Measurements from ENCODE around the gene VPS8.

Gene VPS8

GRCh38 chr3:184912163-184912562, 100.2 kb downstream of the VPS8 start:
- in situ Hi-C loops (cut with HindIII; ENCODE audit: low sequenced_read_pairs), result no loop called here
- no peak overlapping the region for H3K4me3 ChIP-seq (ENCODE audit: low read depth, low read length)
- no peak for DNase-seq (ENCODE audit: low read depth)
- TF ChIP-seq, protein P1, sequence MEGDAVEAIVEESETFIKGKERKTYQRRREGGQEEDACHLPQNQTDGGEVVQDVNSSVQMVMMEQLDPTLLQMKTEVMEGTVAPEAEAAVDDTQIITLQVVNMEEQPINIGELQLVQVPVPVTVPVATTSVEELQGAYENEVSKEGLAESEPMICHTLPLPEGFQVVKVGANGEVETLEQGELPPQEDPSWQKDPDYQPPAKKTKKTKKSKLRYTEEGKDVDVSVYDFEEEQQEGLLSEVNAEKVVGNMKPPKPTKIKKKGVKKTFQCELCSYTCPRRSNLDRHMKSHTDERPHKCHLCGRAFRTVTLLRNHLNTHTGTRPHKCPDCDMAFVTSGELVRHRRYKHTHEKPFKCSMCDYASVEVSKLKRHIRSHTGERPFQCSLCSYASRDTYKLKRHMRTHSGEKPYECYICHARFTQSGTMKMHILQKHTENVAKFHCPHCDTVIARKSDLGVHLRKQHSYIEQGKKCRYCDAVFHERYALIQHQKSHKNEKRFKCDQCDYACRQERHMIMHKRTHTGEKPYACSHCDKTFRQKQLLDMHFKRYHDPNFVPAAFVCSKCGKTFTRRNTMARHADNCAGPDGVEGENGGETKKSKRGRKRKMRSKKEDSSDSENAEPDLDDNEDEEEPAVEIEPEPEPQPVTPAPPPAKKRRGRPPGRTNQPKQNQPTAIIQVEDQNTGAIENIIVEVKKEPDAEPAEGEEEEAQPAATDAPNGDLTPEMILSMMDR (IDR thresholded peaks at IDR 0.05; ENCODE audit: low read depth, low read length, missing control alignments), result no peak

DNA sequence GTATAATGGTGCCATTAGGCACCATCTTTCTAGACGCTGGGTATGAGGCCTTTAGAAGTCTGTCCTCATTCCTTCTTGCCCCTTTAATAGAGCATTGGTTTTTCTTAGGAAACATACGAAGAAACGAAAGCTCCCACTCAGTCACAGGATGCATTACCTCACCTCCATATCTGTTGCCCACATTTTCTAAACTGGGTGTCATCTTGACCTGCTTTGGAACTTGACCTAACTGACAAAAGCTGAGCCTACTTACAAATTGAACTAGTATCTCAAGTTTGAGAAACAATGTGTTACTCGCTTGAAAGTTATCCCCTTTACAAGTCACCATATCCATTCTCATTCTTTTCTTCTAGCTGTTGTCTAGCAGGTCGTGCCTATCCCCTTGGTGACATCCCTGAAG, 102.7 kb downstream of the VPS8 start:
- DNase-seq (ENCODE audit: low read depth), result no peak
- H3K4me3 ChIP-seq (ENCODE audit: low read depth, low read length), result no peak overlapping the region
- in situ Hi-C loops (cut with HindIII; ENCODE audit: low sequenced_read_pairs), result no loop called here
- TF ChIP-seq, protein P1 (IDR thresholded peaks at IDR 0.05; ENCODE audit: low read depth, low read length, missing control alignments), result no peak

DNA sequence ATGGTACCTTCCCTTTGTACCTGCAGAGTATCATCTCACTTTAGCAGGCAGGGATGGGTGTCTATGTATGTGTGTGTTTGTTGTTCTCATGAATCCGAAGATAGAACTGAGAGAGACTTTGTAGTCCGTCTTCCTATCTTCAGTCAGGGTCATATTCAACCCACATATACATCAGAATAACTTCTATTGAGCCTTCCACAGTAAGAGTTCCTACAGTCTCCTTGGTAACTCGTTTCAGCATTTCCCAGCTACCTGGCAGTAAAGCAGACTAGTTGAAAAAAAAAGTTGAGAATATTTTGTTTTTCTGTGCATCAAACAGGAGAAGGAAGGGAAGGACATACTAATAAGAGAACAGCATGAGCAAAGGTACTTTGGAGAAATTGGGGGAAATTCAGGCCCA, 106.8 kb downstream of the VPS8 start:
- TF ChIP-seq, protein P1 (IDR thresholded peaks at IDR 0.05; ENCODE audit: low read depth, low read length, missing control alignments), result no peak
- no peak for DNase-seq (ENCODE audit: low read depth)
- in situ Hi-C loops (cut with HindIII; ENCODE audit: low sequenced_read_pairs), result no loop called here
- H3K4me3 ChIP-seq (ENCODE audit: low read depth, low read length), result no peak overlapping the region

GRCh38 chr3:184919651-184920050, 107.7 kb downstream of the VPS8 start:
- TF ChIP-seq, protein P1 (IDR thresholded peaks at IDR 0.05; ENCODE audit: low read depth, low read length, missing control alignments), result no peak

GRCh38 chr3:184924547-184924946, 112.6 kb downstream of the VPS8 start:
- TF ChIP-seq, protein P1 (IDR thresholded peaks at IDR 0.05; ENCODE audit: low read depth, low read length, missing control alignments), result no peak
- in situ Hi-C loops (cut with HindIII; ENCODE audit: low sequenced_read_pairs), result no loop called here
- no peak for DNase-seq (ENCODE audit: low read depth)
- H3K4me3 ChIP-seq (ENCODE audit: low read depth, low read length), result no peak overlapping the region

More at GRCh38 chr3:184919651-184920050, 107.7 kb downstream of the VPS8 start:
- in situ Hi-C loops (cut with HindIII; ENCODE audit: low sequenced_read_pairs), result no loop called here
- H3K4me3 ChIP-seq (ENCODE audit: low read depth, low read length), result no peak overlapping the region
- DNase-seq (ENCODE audit: low read depth), result no peak

DNA sequence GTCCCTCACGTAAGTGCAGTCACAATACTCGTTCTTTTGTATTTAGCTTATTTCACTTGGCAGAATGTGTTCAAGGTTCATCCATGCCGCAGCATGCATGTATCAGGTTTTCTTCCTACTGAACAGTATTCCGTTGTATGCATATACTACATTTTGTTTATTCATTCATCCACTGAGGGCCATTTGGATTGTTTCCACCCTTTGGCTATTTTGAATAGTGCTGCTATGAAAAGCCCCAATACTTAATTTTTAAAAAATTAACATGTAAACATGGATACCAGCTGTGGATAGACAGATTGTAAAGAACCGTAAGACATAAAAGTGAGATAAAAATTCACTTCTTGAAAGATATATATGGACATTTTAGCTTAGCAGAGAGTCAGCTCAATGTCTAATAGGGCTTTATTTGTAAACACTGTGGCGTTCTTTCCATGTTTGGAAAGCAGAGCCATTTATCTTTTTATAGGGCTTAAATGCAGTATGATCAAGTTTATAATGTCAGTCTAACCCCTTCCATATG, 115.9 kb downstream of the VPS8 start:
- no peak for DNase-seq (ENCODE audit: low read depth)
- TF ChIP-seq, protein P1 (IDR thresholded peaks at IDR 0.05; ENCODE audit: low read depth, low read length, missing control alignments), result no peak
- in situ Hi-C loops (cut with HindIII; ENCODE audit: low sequenced_read_pairs), result no loop called here
- H3K4me3 ChIP-seq (ENCODE audit: low read depth, low read length), result no peak overlapping the region
